Keratinocyte (primary cell): ENCODE data around the gene TNP2. TPM values are rescaled to one million over a fixed set of nuclear protein-coding genes. Genes with fewer than 3 reads are reported as not detected.

Source experiments
- DNase-seq: peaks from one replicate; pipeline ENCODE4 v3.0.0-alpha.2; 2011; ENCODE audit warnings: low read depth, missing footprints, low spot score
- FAIRE-seq: peaks from 2 replicates; lab custom pipeline; 2011; peaks lifted over from hg19 to GRCh38; lab: Jason Lieb, UNC
- H2AFZ ChIP-seq: 2 replicates; pipeline ENCODE4 v1.6.0; 2012; ENCODE audit warnings: low read length, control low read depth, inconsistent platforms; ENCODE audit not compliant: control insufficient read depth
- H3K27ac ChIP-seq: 2 replicates; pipeline ENCODE4 v1.5.1; 2011; ENCODE audit warnings: low read length; ENCODE audit not compliant: control insufficient read depth, insufficient read depth
- H3K27me3 ChIP-seq: 3 replicates; pipeline ENCODE4 v1.6.0; 2011; ENCODE audit warnings: low read length; ENCODE audit not compliant: control insufficient read depth, insufficient read depth; ENCODE audit errors: extremely low read depth
- H3K36me3 ChIP-seq, 2 experiments: 2 replicates in 1 of 2; 3 replicates in 1 of 2; pipeline ENCODE4 v1.5.1; 2011; ENCODE audit warnings: low read length in 2 of 2, mild to moderate bottlenecking in 1 of 2; ENCODE audit not compliant: control insufficient read depth in 2 of 2, insufficient read depth in 2 of 2; ENCODE audit errors: extremely low read depth in 1 of 2
- H3K4me1 ChIP-seq: 3 replicates; pipeline ENCODE4 v1.5.1; 2011; ENCODE audit warnings: low read length; ENCODE audit not compliant: control insufficient read depth, insufficient read depth; ENCODE audit errors: extremely low read depth
- H3K4me2 ChIP-seq: 3 replicates; pipeline ENCODE4 v1.6.0; 2011; ENCODE audit warnings: low read depth, low read length; ENCODE audit not compliant: control insufficient read depth, insufficient read depth; ENCODE audit errors: extremely low read depth
- H3K4me3 ChIP-seq, 3 experiments: fragments of 200-600 bp in 1 of 3; sonication (generic) in 1 of 3; 2 replicates in 2 of 3; 3 replicates in 1 of 3; pipeline ENCODE4 v1.5.1; 2011 to 2016; ENCODE audit warnings: low read length in 3 of 3, mild to moderate bottlenecking in 3 of 3, control low read depth in 2 of 3, inconsistent platforms in 1 of 3, low read depth in 1 of 3, mixed read lengths in 1 of 3, mixed run types in 1 of 3, moderate library complexity in 1 of 3; ENCODE audit not compliant: control insufficient read depth in 2 of 3, insufficient read depth in 2 of 3; ENCODE audit errors: extremely low read depth in 1 of 3
- H3K79me2 ChIP-seq: 2 replicates; pipeline ENCODE4 v1.6.0; 2012; ENCODE audit warnings: low read length; ENCODE audit not compliant: control insufficient read depth, insufficient read depth
- H3K9ac ChIP-seq: 3 replicates; pipeline ENCODE4 v1.6.0; 2011; ENCODE audit warnings: low read length; ENCODE audit not compliant: control insufficient read depth, insufficient read depth; ENCODE audit errors: extremely low read depth
- H3K9me1 ChIP-seq: 3 replicates; pipeline ENCODE4 v1.6.0; 2011; ENCODE audit warnings: low read length; ENCODE audit not compliant: control insufficient read depth, insufficient read depth; ENCODE audit errors: extremely low read depth
- H3K9me3 ChIP-seq: 2 replicates; pipeline ENCODE4 v1.5.1; 2012; ENCODE audit warnings: low read depth, low read length; ENCODE audit not compliant: control insufficient read depth
- H4K20me1 ChIP-seq: 3 replicates; pipeline ENCODE4 v1.6.0; 2011; ENCODE audit warnings: low read length; ENCODE audit not compliant: control insufficient read depth, insufficient read depth; ENCODE audit errors: extremely low read depth
- EZH2 ChIP-seq: IDR thresholded peaks from one replicate; pipeline ENCODE4 v1.6.1; 2012; ENCODE audit warnings: inconsistent platforms, mild to moderate bottlenecking, low read length, moderate library complexity
- dilution Hi-C: fragments of 300-500 bp; cut with MboI; formaldehyde crosslinking; loops from one replicate; pipeline ENCODE4 v1.7.0; 2020; ENCODE audit warnings: low sequenced_read_pairs; ENCODE audit not compliant: extremely low pct_ligation_motif_present
- polyA plus RNA-seq, 5 experiments: library from polyadenylated mRNA; depleted of rRNA in 3 of 5; stranded (reverse) in 3 of 5; stranded (forward) in 1 of 5; unstranded in 1 of 5; fragments of >200 nt; gene quantifications; 1 replicate in 1 of 5; 2 replicates in 3 of 5; 3 replicates in 1 of 5; pipeline versions ENCODE4 v1.2.1 to v1.2.3, GENCODE V29; 2011 to 2012; ENCODE audit warnings: missing spikeins in 2 of 5, low read depth in 1 of 5, low replicate concordance in 1 of 5
- TF ChIP-seq, protein P1 (sequence below), 3 experiments: IDR thresholded peaks in 1 of 3; conservative IDR thresholded peaks in 1 of 3; optimal IDR thresholded peaks in 1 of 3; 2 replicates in 2 of 3; 3 replicates in 1 of 3; pipeline versions ENCODE3 to v1.5.1; 2011; ENCODE audit warnings: low read length in 3 of 3, mild to moderate bottlenecking in 3 of 3, moderate library complexity in 2 of 3, control low read depth in 1 of 3, inconsistent platforms in 1 of 3; ENCODE audit not compliant: insufficient read depth in 2 of 3; ENCODE audit errors: extremely low read depth in 1 of 3

Gene TNP2
- polyA plus RNA-seq, 1 donor (not counting 4 experiments of a cell fraction or from before 2014, with no cell fraction given): not detected

DNA sequence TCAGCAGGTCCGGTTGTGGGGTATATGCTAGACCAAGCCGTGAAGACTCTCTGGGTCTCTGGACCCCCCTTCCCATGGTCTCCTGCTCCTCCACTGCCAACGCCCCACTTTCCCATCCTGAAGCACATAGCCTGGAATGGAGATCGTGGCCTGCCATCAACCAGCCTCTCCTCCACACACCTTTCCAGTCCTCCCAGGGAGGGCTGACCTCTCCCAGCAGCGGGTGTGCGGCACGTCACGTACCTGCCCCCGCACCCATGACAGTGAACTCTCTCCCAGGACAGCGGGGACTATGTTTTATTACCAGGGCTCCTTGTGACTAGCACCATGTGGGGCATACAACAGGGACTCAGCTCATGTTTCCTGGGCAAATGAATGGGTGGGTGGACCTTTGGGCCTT is 2.5 kb upstream of the TNP2 start:
- FAIRE-seq (no peak), DNase-seq (no peak)
- H3K79me2 ChIP-seq: no peaks in the 10 kb centered on the region
- H3K9me3 ChIP-seq: no peaks in the 10 kb centered on the region
- H3K4me1 ChIP-seq: peaks cover 5% of the 10 kb centered on the region
- H3K4me2 ChIP-seq: no peak overlapping the region
- H3K27me3 ChIP-seq: no peaks in the 10 kb centered on the region
- H2AFZ ChIP-seq: no peak overlapping the region
- no peak overlapping the region for H3K4me3 ChIP-seq
- H3K9ac ChIP-seq: no peak overlapping the region
- dilution Hi-C loops: no loop called here
- no peaks in the 10 kb centered on the region for H3K36me3 ChIP-seq
- H3K27ac ChIP-seq: no peak overlapping the region
- H4K20me1 ChIP-seq: no peaks in the 10 kb centered on the region
- H3K9me1 ChIP-seq: no peaks in the 10 kb centered on the region
- TF ChIP-seq EZH2: no peak
- TF ChIP-seq, protein P1, sequence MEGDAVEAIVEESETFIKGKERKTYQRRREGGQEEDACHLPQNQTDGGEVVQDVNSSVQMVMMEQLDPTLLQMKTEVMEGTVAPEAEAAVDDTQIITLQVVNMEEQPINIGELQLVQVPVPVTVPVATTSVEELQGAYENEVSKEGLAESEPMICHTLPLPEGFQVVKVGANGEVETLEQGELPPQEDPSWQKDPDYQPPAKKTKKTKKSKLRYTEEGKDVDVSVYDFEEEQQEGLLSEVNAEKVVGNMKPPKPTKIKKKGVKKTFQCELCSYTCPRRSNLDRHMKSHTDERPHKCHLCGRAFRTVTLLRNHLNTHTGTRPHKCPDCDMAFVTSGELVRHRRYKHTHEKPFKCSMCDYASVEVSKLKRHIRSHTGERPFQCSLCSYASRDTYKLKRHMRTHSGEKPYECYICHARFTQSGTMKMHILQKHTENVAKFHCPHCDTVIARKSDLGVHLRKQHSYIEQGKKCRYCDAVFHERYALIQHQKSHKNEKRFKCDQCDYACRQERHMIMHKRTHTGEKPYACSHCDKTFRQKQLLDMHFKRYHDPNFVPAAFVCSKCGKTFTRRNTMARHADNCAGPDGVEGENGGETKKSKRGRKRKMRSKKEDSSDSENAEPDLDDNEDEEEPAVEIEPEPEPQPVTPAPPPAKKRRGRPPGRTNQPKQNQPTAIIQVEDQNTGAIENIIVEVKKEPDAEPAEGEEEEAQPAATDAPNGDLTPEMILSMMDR (optimal IDR thresholded peaks at IDR 0.05 in 1 of 3, IDR thresholded peaks at IDR 0.05 in 1 of 3, conservative IDR thresholded peaks at IDR 0.05 in 1 of 3; ENCODE audit: extremely low read depth in 1 of 3, insufficient read depth in 2 of 3, low read length in 3 of 3): no peak

DNA sequence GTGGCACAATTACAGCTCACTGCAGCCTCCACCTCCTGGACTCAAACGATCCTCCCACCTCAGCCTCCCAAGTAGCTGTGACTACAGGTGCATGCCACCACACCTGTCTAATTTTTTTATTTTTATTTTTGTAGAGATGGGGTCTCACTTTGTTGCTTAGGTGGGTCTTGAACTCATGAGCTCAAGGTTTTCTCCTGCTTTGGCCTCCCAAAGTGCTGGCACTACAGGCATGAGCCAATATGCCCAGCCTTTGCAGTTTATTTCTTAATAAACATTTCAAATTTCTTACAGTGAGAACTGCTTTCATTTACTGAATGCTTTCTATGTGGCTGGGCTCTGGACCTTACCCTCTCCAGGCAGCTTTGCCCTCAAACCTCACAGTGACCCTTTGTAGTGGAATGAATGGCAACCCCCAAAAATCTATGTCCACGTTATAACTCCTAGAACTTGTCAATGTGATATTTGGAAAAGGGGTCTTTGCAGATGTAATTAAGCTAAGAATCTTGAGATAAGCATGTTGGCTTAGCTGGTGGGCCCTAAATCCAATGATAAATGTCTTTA is 1.6 kb upstream of the TNP2 start:
- no peak for TF ChIP-seq EZH2
- TF ChIP-seq, protein P1 (optimal IDR thresholded peaks at IDR 0.05 in 1 of 3, IDR thresholded peaks at IDR 0.05 in 1 of 3, conservative IDR thresholded peaks at IDR 0.05 in 1 of 3; ENCODE audit: extremely low read depth in 1 of 3, insufficient read depth in 2 of 3, low read length in 3 of 3): no peak
- Histone ChIP-seq H3K9me3 (no peaks in the 10 kb centered on the region), H4K20me1 (no peaks in the 10 kb centered on the region), H3K4me1 (peaks cover 5% of the 10 kb centered on the region), H3K4me2 (no peak overlapping the region), H3K9me1 (no peaks in the 10 kb centered on the region), H3K36me3 (no peaks in the 10 kb centered on the region), H3K27me3 (no peaks in the 10 kb centered on the region), H3K79me2 (no peaks in the 10 kb centered on the region), H2AFZ (no peak overlapping the region), H3K9ac (no peak overlapping the region), H3K27ac (no peak overlapping the region), H3K4me3 (no peak overlapping the region)
- FAIRE-seq: no peak
- no peak for DNase-seq
- dilution Hi-C loops: no loop called here
